Body of pancreas (tissue), 4 donors: ENCODE measurements around the gene YOD1. TPM values are rescaled to one million over a fixed set of nuclear protein-coding genes. Genes with fewer than 3 reads are reported as not detected.

Experiments used
- ATAC-seq: fragments of 150-250 bp; one replicate; pipeline ENCODE4 v1.9.1; 2016
- DNase-seq, 4 donors: peaks; one replicate each; pipeline ENCODE4 v3.0.0-alpha.2; 2019
- H3K27ac ChIP-seq, 4 donors: fragments of 200-600 bp; sonication (generic); 1 replicate in 3 of 4; 2 replicates in 1 of 4; pipeline versions ENCODE4 v1.5.1 to v1.6.1; 2016 to 2019; ENCODE audit warnings: mild to moderate bottlenecking in 1 of 4, mixed read lengths in 1 of 4, moderate library complexity in 1 of 4
- H3K27me3 ChIP-seq, 2 donors: fragments of 200-600 bp; sonication (generic); one replicate each; pipeline ENCODE4 v1.6.0; 2016; ENCODE audit warnings: mild to moderate bottlenecking in 1 of 2
- H3K36me3 ChIP-seq, 2 donors: fragments of 200-600 bp; sonication (generic); replicated peaks in 1 of 2; 2 replicates each; pipeline ENCODE4 v1.5.1; 2016; ENCODE audit warnings: low read depth in 2 of 2; ENCODE audit not compliant: insufficient read depth in 1 of 2
- H3K4me1 ChIP-seq: fragments of 200-600 bp; sonication (generic); one replicate; pipeline ENCODE4 v1.6.0; 2016
- H3K4me3 ChIP-seq, 2 donors: fragments of 200-600 bp; sonication (generic); 1 replicate in 1 of 2; 2 replicates in 1 of 2; pipeline ENCODE4 v1.5.1; 2016 to 2019
- H3K9me3 ChIP-seq, 3 donors: fragments of 200-600 bp; sonication (generic); 1 replicate in 2 of 3; 2 replicates in 1 of 3; pipeline ENCODE4 v1.5.1; 2016
- POLR2A ChIP-seq, 3 donors: fragments of 450-650 bp; IDR thresholded peaks; one replicate each; pipeline ENCODE4 v1.6.1; 2016; ENCODE audit warnings: antibody characterized with exemption in 3 of 3, mild to moderate bottlenecking in 2 of 3
- WGBS, 2 donors: methylation state at CpG; one replicate each; pipeline ENCODE4 v1.1.5; 2017; 5-methylcytosine and 5-hydroxymethylcytosine counted together
- intact Hi-C: fragments of 100-400 bp; cut with DNase I; formaldehyde crosslinking; loops from one replicate; pipeline ENCODE4 v1.15.1; 2023
- total RNA-seq, 2 donors: library from RNA; depleted of rRNA; stranded (reverse); fragments of >200 nt; gene quantifications; one replicate each; pipeline ENCODE4 v1.1.0, GENCODE V29; 2016
- TF ChIP-seq, protein P1 (sequence below), 7 experiments: fragments of 450-650 bp in 4 of 7; fragments of 200-600 bp in 3 of 7; sonication (generic) in 3 of 7; IDR thresholded peaks; one replicate each; pipeline ENCODE4 v1.5.1; 2016 to 2019; ENCODE audit warnings: antibody characterized with exemption in 7 of 7

YOD1 gene
- total RNA-seq, 2 donors from 2014 or later: 5.4 to 5.9 TPM

DNA sequence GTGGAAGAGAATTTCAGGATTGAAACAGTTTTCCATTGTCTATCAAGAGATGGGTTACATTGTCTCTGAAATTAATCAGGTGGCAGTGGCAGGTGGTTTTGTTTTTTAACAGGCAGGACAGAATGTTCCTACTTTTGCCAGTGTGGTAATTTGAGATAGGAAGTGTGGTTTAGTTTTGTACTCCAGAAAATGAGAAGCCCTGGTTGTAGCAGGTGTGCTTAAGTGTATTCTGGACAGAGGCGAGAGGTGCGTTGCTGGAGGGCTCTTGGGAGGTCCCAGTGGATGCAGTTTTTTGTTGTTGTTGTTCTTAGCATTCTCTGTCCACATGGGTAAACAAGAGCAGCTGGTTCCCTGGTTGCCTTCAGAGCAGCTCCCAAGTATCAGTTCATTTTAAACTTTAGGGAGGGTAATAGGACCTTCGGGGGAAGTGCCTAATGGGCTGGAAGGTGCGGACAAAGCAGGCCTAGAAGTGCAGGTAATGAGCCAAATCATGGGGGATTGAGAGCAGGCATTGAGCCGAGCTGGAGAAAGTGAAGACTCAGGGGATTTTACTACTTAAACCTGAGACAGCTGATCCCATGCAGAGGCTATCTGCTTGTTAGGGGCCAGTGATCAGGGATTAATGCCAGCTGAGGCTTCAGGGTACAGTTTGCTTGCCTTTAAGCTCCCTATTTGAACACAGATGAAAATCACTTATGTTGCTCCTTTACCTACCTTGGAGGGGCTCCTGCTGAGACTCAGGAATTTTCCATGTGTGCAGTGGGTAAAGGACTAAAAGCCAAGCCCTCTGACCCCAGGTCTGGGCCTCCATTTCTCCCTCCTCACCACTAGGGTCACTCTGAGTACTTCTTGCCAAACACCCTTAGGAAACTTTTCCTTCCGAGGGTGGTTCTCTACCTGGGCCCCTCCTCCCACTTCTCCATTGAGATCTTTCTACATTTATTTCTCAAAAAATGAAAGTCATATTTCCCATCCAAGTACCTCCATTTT, 8.2 kb upstream of the YOD1 start:
- H3K4me1 ChIP-seq: peaks cover 2% of the 10 kb centered on the region
- 82 to 83% methylated on average over 6 of the region's 6 CpGs for WGBS, 2 donors
- TF ChIP-seq POLR2A (IDR thresholded peaks at IDR 0.05): no peak
- TF ChIP-seq, protein P1, sequence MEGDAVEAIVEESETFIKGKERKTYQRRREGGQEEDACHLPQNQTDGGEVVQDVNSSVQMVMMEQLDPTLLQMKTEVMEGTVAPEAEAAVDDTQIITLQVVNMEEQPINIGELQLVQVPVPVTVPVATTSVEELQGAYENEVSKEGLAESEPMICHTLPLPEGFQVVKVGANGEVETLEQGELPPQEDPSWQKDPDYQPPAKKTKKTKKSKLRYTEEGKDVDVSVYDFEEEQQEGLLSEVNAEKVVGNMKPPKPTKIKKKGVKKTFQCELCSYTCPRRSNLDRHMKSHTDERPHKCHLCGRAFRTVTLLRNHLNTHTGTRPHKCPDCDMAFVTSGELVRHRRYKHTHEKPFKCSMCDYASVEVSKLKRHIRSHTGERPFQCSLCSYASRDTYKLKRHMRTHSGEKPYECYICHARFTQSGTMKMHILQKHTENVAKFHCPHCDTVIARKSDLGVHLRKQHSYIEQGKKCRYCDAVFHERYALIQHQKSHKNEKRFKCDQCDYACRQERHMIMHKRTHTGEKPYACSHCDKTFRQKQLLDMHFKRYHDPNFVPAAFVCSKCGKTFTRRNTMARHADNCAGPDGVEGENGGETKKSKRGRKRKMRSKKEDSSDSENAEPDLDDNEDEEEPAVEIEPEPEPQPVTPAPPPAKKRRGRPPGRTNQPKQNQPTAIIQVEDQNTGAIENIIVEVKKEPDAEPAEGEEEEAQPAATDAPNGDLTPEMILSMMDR (IDR thresholded peaks at IDR 0.05): no peak
- peak; percentile 6 for ATAC-seq
- no peaks in the 10 kb centered on the region for H3K27me3 ChIP-seq
- peak in 2 of 4 donors; percentile 9 to 26 for DNase-seq
- H3K4me3 ChIP-seq: no peak overlapping the region
- no peak overlapping the region for H3K27ac ChIP-seq
- H3K36me3 ChIP-seq: peaks cover 0 to 6% of the 10 kb centered on the region in 2 donors
- H3K9me3 ChIP-seq: no peaks in the 10 kb centered on the region
- intact Hi-C loops: no loop called here

GRCh38 chr1:207058252-207058651, 7.2 kb upstream of the YOD1 start:
- Histone ChIP-seq H3K4me3 (no peak overlapping the region), H3K4me1 (peaks cover 7% of the 10 kb centered on the region), H3K36me3 (peaks cover 0 to 6% of the 10 kb centered on the region in 2 donors), H3K27me3 (no peaks in the 10 kb centered on the region), H3K27ac (no peak overlapping the region), H3K9me3 (no peaks in the 10 kb centered on the region)
- intact Hi-C loops: no loop called here
- no peak for ATAC-seq
- no peak for TF ChIP-seq POLR2A (IDR thresholded peaks at IDR 0.05)
- TF ChIP-seq, protein P1 (IDR thresholded peaks at IDR 0.05): no peak
- WGBS, 2 donors: 64 to 67% methylated on average over 4 of the region's 4 CpGs
- DNase-seq: no peak

DNA sequence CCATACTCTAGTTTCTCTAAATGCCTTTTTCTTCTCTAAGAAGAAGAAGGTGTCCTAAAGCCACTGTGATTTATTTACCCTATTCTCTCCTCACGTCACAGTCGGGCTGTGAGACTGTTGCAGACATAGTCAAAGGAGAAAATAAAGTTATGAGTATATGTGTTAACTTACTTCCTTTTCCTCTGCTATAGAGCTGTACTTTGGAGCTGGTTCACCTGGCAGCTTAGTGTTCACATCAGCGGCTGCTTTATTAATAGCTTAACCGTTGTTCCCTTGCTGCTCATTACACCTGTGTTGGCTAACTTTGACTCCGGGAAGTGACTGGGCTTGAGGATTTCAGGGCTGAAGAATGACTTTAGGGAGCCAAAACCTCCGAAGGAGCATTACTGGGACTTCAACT, 5.7 kb upstream of the YOD1 start:
- TF ChIP-seq, protein P1 (IDR thresholded peaks at IDR 0.05): no peak
- TF ChIP-seq POLR2A (IDR thresholded peaks at IDR 0.05): peak in 1 of 3 donors; percentile 17
- 54 to 55% methylated on average over 6 of the region's 6 CpGs for WGBS, 2 donors
- no peak overlapping the region for H3K4me3 ChIP-seq
- H3K27ac ChIP-seq: peak overlapping the region in 3 of 4 donors; percentile 71 to 76 (median 73)
- DNase-seq (peak in 3 of 4 donors; percentile 43 to 47 (median 44)), ATAC-seq (no peak)
- no peaks in the 10 kb centered on the region for H3K9me3 ChIP-seq
- intact Hi-C loops: no loop called here
- no peaks in the 10 kb centered on the region for H3K36me3 ChIP-seq
- H3K4me1 ChIP-seq: peaks cover 17% of the 10 kb centered on the region
- H3K27me3 ChIP-seq: no peaks in the 10 kb centered on the region

DNA sequence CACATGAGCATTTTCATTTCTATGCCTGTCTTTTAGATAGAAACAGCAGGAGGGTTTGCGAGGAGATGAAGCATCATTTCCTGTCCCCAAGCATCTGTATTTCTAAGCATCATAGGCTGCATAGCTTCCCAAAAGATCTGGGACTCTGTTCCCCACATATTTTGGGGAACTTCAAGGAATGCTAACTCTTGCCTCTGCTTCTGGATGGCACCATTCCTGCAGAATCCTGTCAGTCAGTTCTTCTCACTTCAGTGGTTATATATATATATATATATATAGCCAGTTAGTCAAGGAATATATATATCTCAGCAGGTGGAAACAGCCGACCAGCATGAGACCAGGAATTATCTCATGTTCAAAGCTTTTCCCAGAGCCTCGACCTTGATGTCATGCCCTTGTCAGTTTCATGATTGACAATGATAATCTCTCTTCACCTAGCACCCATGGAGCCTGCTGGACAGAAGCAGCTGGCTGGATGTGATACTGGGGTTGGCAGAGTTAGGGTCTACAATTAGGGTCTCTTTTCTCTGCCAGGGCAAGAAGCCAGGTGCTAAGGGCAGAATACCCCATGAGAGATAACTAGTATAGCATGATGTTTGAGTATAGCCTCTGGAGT, 4.5 kb upstream of the YOD1 start:
- WGBS, 2 donors: 35 to 47% methylated on average over 3 of the region's 3 CpGs

More for the DNA sequence above, 4.5 kb upstream of the YOD1 start:
- ATAC-seq (no peak), DNase-seq (no peak)
- Histone ChIP-seq H3K4me3 (no peak overlapping the region), H3K4me1 (peaks cover 24% of the 10 kb centered on the region), H3K27me3 (no peaks in the 10 kb centered on the region), H3K9me3 (no peaks in the 10 kb centered on the region), H3K27ac (no peak overlapping the region), H3K36me3 (no peaks in the 10 kb centered on the region)
- intact Hi-C loops: no loop called here
- TF ChIP-seq, protein P1 (IDR thresholded peaks at IDR 0.05): no peak
- no peak for TF ChIP-seq POLR2A (IDR thresholded peaks at IDR 0.05)
